Activated CD4-positive, alpha-beta memory T cell treated with anti-CD3 and anti-CD28 coated beads for 36 hours (primary cell): Measurements from ENCODE around the gene GPER1. TPM values are rescaled to one million over a fixed set of nuclear protein-coding genes. Genes with fewer than 3 reads are reported as not detected.
"Not testable (repeated sequence)": the region's sequence is repeated elsewhere in the genome, so short reads cannot be mapped to it uniquely, and the experiment has no call there.

ENCODE experiments used
- CTCF ChIA-PET: fragments of 350-600 bp; sonication (Branson Sonifier 250); formaldehyde crosslinking; loops from one replicate; lab custom pipeline; 2021; ENCODE audit warnings: antibody characterized with exemption, inconsistent platforms; lab: Charles Lee
- POLR2A ChIA-PET: fragments of 350-600 bp; sonication (Branson Sonifier 250); formaldehyde crosslinking; loops from one replicate; lab custom pipeline; 2021; ENCODE audit warnings: antibody characterized with exemption; lab: Charles Lee
- DNase-seq: peaks from one replicate; pipeline ENCODE4 v3.0.0-alpha.2; 2020
- H3K27ac Mint-ChIP-seq: one replicate; pipeline ENCODE4 v1.8.0; 2021; ENCODE audit warnings: mixed read lengths
- H3K27me3 Mint-ChIP-seq: one replicate; pipeline ENCODE4 v1.8.0; 2021; ENCODE audit warnings: mixed read lengths
- H3K36me3 Mint-ChIP-seq: one replicate; pipeline ENCODE4 v1.8.0; 2021; ENCODE audit warnings: mixed read lengths
- H3K4me1 Mint-ChIP-seq: one replicate; pipeline ENCODE4 v1.8.0; 2021; ENCODE audit warnings: low read depth, mixed read lengths
- H3K4me3 Mint-ChIP-seq: one replicate; pipeline ENCODE4 v1.8.0; 2021; ENCODE audit warnings: mild to moderate bottlenecking, mixed read lengths
- H3K9me3 Mint-ChIP-seq: one replicate; pipeline ENCODE4 v1.8.0; 2021; ENCODE audit warnings: mixed read lengths
- intact Hi-C: fragments of 100-400 bp; cut with micrococcal nuclease; formaldehyde crosslinking; loops from one replicate; pipeline ENCODE4 v1.15.1; 2023
- total RNA-seq, 2 experiments: library from RNA; stranded (reverse); gene quantifications; one replicate each; pipeline ENCODE4 v1.2.3, GENCODE V29; 2021

GPER1 gene
- total RNA-seq, 2 experiments from 2014 or later, result 0.12 to 0.22 TPM

- ChIA-PET CTCF (no interaction called here), POLR2A (no interaction called here)
- intact Hi-C loops, result no loop called here
- DNase-seq, result no peak
- Mint-ChIP-seq H3K4me3 (no peak overlapping the region), H3K9me3 (no peaks in the 10 kb centered on the region), H3K27me3 (no peaks in the 10 kb centered on the region), H3K4me1 (no peaks in the 10 kb centered on the region), H3K36me3 (peaks cover 3% of the 10 kb centered on the region), H3K27ac (no peak overlapping the region)
These were observed 22.4 kb downstream of the GPER1 start for GRCh38 chr7:1110358-1110757.

- Mint-ChIP-seq H3K4me1 (no peaks in the 10 kb centered on the region), H3K4me3 (no peak overlapping the region), H3K36me3 (peaks cover 10% of the 10 kb centered on the region), H3K27me3 (no peaks in the 10 kb centered on the region), H3K9me3 (peaks cover 7% of the 10 kb centered on the region), H3K27ac (no peak overlapping the region)
- DNase-seq, result no peak
- CTCF ChIA-PET, result no interaction called here
- POLR2A ChIA-PET, result no interaction called here
- intact Hi-C loops, result no loop called here
These were observed 23.2 kb downstream of the GPER1 start for GRCh38 chr7:1111156-1111555.

- peaks cover 10% of the 10 kb centered on the region for H3K36me3 Mint-ChIP-seq
These were observed 24.2 kb downstream of the GPER1 start for GRCh38 chr7:1112109-1112508.

GRCh38 chr7:1112625-1113547 is 25.0 kb downstream of the GPER1 start:
- Mint-ChIP-seq H3K4me3 (no peak overlapping the region), H3K9me3 (peaks cover 15% of the 10 kb centered on the region), H3K36me3 (peaks cover 18% of the 10 kb centered on the region), H3K27me3 (no peaks in the 10 kb centered on the region), H3K4me1 (peaks cover 3% of the 10 kb centered on the region), H3K27ac (no peak overlapping the region)
- CTCF ChIA-PET, result no interaction called here
- POLR2A ChIA-PET, result no interaction called here
- no peak for DNase-seq
- intact Hi-C loops, result no loop called here

More at GRCh38 chr7:1112109-1112508, 24.2 kb downstream of the GPER1 start:
- ChIA-PET POLR2A (no interaction called here), CTCF (no interaction called here)
- Mint-ChIP-seq H3K4me3 (no peak overlapping the region), H3K27ac (no peak overlapping the region), H3K9me3 (peaks cover 8% of the 10 kb centered on the region), H3K4me1 (no peaks in the 10 kb centered on the region), H3K27me3 (no peaks in the 10 kb centered on the region)
- intact Hi-C loops, result no loop called here
- no peak for DNase-seq

GRCh38 chr7:1113548-1113885 is 25.6 kb downstream of the GPER1 start:
- H3K4me1 Mint-ChIP-seq, result peaks cover 7% of the 10 kb centered on the region
- no peak for DNase-seq
- intact Hi-C loops, result no loop called here
- no peak overlapping the region for H3K4me3 Mint-ChIP-seq
- no peaks in the 10 kb centered on the region for H3K27me3 Mint-ChIP-seq
- H3K27ac Mint-ChIP-seq, result no peak overlapping the region
- ChIA-PET CTCF (no interaction called here), POLR2A (no interaction called here)
- H3K9me3 Mint-ChIP-seq, result peaks cover 16% of the 10 kb centered on the region
- H3K36me3 Mint-ChIP-seq, result peaks cover 21% of the 10 kb centered on the region

- Mint-ChIP-seq H3K27me3 (no peaks in the 10 kb centered on the region), H3K4me1 (peaks cover 9% of the 10 kb centered on the region), H3K27ac (no peak overlapping the region), H3K4me3 (no peak overlapping the region), H3K9me3 (peaks cover 16% of the 10 kb centered on the region), H3K36me3 (peaks cover 21% of the 10 kb centered on the region)
- DNase-seq, result no peak
- ChIA-PET CTCF (no interaction called here), POLR2A (no interaction called here)
- intact Hi-C loops, result no loop called here
These were observed 26.2 kb downstream of the GPER1 start for GRCh38 chr7:1114088-1114487.

- CTCF ChIA-PET, result no interaction called here
- POLR2A ChIA-PET, result no interaction called here
- H3K4me1 Mint-ChIP-seq, result peaks cover 13% of the 10 kb centered on the region
- DNase-seq, result no peak
- H3K4me3 Mint-ChIP-seq, result no peak overlapping the region
- H3K27me3 Mint-ChIP-seq, result no peaks in the 10 kb centered on the region
- H3K27ac Mint-ChIP-seq, result no peak overlapping the region
- peaks cover 16% of the 10 kb centered on the region for H3K9me3 Mint-ChIP-seq
- H3K36me3 Mint-ChIP-seq, result peaks cover 21% of the 10 kb centered on the region
- intact Hi-C loops, result no loop called here
These were observed 26.6 kb downstream of the GPER1 start for GRCh38 chr7:1114505-1114904.

GRCh38 chr7:1115171-1116045 is 27.5 kb downstream of the GPER1 start:
- peaks cover 21% of the 10 kb centered on the region for H3K36me3 Mint-ChIP-seq
- CTCF ChIA-PET, result interaction anchor here (1.2 kb wide), 1 partner anchor 61 kb away, joined by 3 read pairs; no protein-coding TSS in a partner anchor
- H3K9me3 Mint-ChIP-seq, result peaks cover 16% of the 10 kb centered on the region
- DNase-seq, result peak; percentile 39
- intact Hi-C loops, H3K4me3 Mint-ChIP-seq, H3K27ac Mint-ChIP-seq, H3K27me3 Mint-ChIP-seq, POLR2A ChIA-PET: not testable (repeated sequence)
- peaks cover 14% of the 10 kb centered on the region for H3K4me1 Mint-ChIP-seq

GRCh38 chr7:1116383-1117008 is 28.6 kb downstream of the GPER1 start:
- H3K4me3 Mint-ChIP-seq, POLR2A ChIA-PET, H3K27me3 Mint-ChIP-seq, intact Hi-C loops, H3K27ac Mint-ChIP-seq: not testable (repeated sequence)
- Mint-ChIP-seq H3K36me3 (peaks cover 21% of the 10 kb centered on the region), H3K9me3 (peaks cover 16% of the 10 kb centered on the region), H3K4me1 (peaks cover 14% of the 10 kb centered on the region)
- peak; percentile 13 for DNase-seq
- CTCF ChIA-PET, result interaction anchor here (1.2 kb wide), 1 partner anchor 60 kb away, joined by 3 read pairs; no protein-coding TSS in a partner anchor

GRCh38 chr7:1117321-1117928 is 29.5 kb downstream of the GPER1 start:
- Mint-ChIP-seq H3K36me3 (peaks cover 21% of the 10 kb centered on the region), H3K9me3 (peaks cover 16% of the 10 kb centered on the region), H3K27ac (no peak overlapping the region), H3K4me1 (peaks cover 14% of the 10 kb centered on the region), H3K4me3 (no peak overlapping the region), H3K27me3 (no peaks in the 10 kb centered on the region)
- CTCF ChIA-PET, result no interaction called here
- intact Hi-C loops, result no loop called here
- DNase-seq, result no peak
- POLR2A ChIA-PET, result no interaction called here

- H3K9me3 Mint-ChIP-seq, result peaks cover 16% of the 10 kb centered on the region
- peaks cover 14% of the 10 kb centered on the region for H3K4me1 Mint-ChIP-seq
- POLR2A ChIA-PET, result no interaction called here
- no peak for DNase-seq
- no peaks in the 10 kb centered on the region for H3K27me3 Mint-ChIP-seq
- CTCF ChIA-PET, result interaction anchor here (1.2 kb wide), 1 partner anchor 56 kb away, joined by 5 read pairs; no protein-coding TSS in a partner anchor
- H3K27ac Mint-ChIP-seq, result no peak overlapping the region
- no peak overlapping the region for H3K4me3 Mint-ChIP-seq
- H3K36me3 Mint-ChIP-seq, result peaks cover 20% of the 10 kb centered on the region
- intact Hi-C loops, result no loop called here
These were observed 31.3 kb downstream of the GPER1 start for GRCh38 chr7:1119201-1119600.
